SJCRH30 (cell line): ENCODE measurements around the gene C1RL. TPM values are rescaled to one million over a fixed set of nuclear protein-coding genes. Genes with fewer than 3 reads are reported as not detected.
"Not testable (repeated sequence)": the region's sequence is repeated elsewhere in the genome, so short reads cannot be mapped to it uniquely, and the experiment has no call there.

Source experiments
- DNase-seq, 2 experiments: peaks; one replicate each; pipeline ENCODE4 v3.0.0-alpha.2; 2015 to 2020
- H3K27ac ChIP-seq: fragments of 250-450 bp; sonication (Bioruptor Pico); 2 replicates; pipeline ENCODE4 v1.5.1; 2020; ENCODE audit warnings: mild to moderate bottlenecking, moderate library complexity
- H3K27me3 ChIP-seq: fragments of 250-450 bp; sonication (Bioruptor Pico); 2 replicates; pipeline ENCODE4 v1.5.1; 2020; ENCODE audit warnings: mild to moderate bottlenecking, moderate library complexity
- H3K36me3 ChIP-seq: fragments of 250-450 bp; sonication (Bioruptor Pico); 2 replicates; pipeline ENCODE4 v1.5.1; 2020; ENCODE audit warnings: mild to moderate bottlenecking, moderate library complexity
- H3K4me1 ChIP-seq: fragments of 250-450 bp; sonication (Bioruptor Pico); 2 replicates; pipeline ENCODE4 v1.5.1; 2020; ENCODE audit warnings: mild to moderate bottlenecking, moderate library complexity
- H3K4me3 ChIP-seq: fragments of 250-450 bp; sonication (Bioruptor Pico); 2 replicates; pipeline ENCODE4 v1.5.1; 2020; ENCODE audit warnings: mild to moderate bottlenecking, moderate library complexity
- H3K9me3 ChIP-seq: fragments of 250-450 bp; sonication (Bioruptor Pico); replicated peaks from 2 replicates; pipeline ENCODE4 v1.5.1; 2020; ENCODE audit warnings: mild to moderate bottlenecking, moderate library complexity
- total RNA-seq: library from RNA; depleted of rRNA; stranded (reverse); fragments of >200 nt; shearing (Covaris generic); gene quantifications from 2 replicates; pipeline ENCODE4 v1.2.3, GENCODE V29; 2014

Gene C1RL
- total RNA-seq, 1 experiment from 2014 or later: 4.7 TPM

- no peaks in the 10 kb centered on the region for H3K36me3 ChIP-seq
- no peaks in the 10 kb centered on the region for H3K9me3 ChIP-seq
- peaks cover 18% of the 10 kb centered on the region for H3K27me3 ChIP-seq
- H3K4me3 ChIP-seq: no peak overlapping the region
- no peak for DNase-seq
- no peaks in the 10 kb centered on the region for H3K4me1 ChIP-seq
- H3K27ac ChIP-seq: no peak overlapping the region
Observed at GRCh38 chr12:7061138-7061537, 47.9 kb downstream of the C1RL start.

- H3K27ac ChIP-seq: no peak within 1 kb of the TSS
- no peaks in the 10 kb centered on the region for H3K9me3 ChIP-seq
- peak; percentile 10 to 32 for DNase-seq
- H3K27me3 ChIP-seq: peaks cover 18% of the 10 kb centered on the region
- H3K4me3 ChIP-seq: no peak within 1 kb of the TSS
- H3K36me3 ChIP-seq: no peaks in the 10 kb centered on the region
- H3K4me1 ChIP-seq: no peaks in the 10 kb centered on the region
Observed at GRCh38 chr12:7060353-7060954, 48.6 kb downstream of the C1RL start, which contains the start of gene C1S. C1S (plus strand) TSS chr12:7060718; CDS start chr12:7061913, 1,195 bp downstream.

- no peak overlapping the region for H3K27ac ChIP-seq
- no peak for DNase-seq
- H3K4me1 ChIP-seq: no peaks in the 10 kb centered on the region
- peaks cover 20% of the 10 kb centered on the region for H3K27me3 ChIP-seq
- no peaks in the 10 kb centered on the region for H3K9me3 ChIP-seq
- no peaks in the 10 kb centered on the region for H3K36me3 ChIP-seq
- H3K4me3 ChIP-seq: no peak overlapping the region
Observed at GRCh38 chr12:7059780-7060179, 49.2 kb downstream of the C1RL start.

DNA sequence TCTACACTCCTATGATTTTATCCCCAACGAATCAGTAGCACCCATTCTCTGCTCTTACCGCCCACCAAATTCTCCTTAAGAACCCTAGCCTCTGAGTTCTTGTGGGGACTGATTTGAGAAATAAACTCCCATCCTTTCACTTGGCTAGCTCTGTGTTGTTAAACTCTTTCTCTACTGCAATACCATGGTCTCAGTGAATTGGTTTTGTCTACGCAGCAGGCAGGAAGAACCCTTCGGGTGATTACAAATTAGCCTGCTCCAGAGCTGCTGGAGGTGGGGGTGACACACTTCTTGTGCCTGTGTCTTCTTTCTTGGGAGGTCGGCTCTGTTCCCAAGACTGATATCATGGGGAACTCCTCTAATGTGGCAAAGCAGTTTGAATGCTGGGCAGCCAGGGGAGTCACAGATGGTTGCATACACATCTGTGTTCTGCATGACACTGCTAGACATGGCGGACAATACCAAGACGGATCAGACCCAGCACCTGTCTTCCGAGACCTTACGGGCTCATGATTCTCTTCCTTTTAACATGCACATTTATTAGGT is 50.1 kb downstream of the C1RL start:
- no peak for DNase-seq
- Histone ChIP-seq H3K4me1 (no peaks in the 10 kb centered on the region), H3K27ac (no peak overlapping the region), H3K9me3 (no peaks in the 10 kb centered on the region), H3K4me3 (no peak overlapping the region), H3K27me3 (peaks cover 27% of the 10 kb centered on the region), H3K36me3 (no peaks in the 10 kb centered on the region)

- Histone ChIP-seq H3K27ac (no peak overlapping the region), H3K9me3 (no peaks in the 10 kb centered on the region), H3K27me3 (peaks cover 29% of the 10 kb centered on the region), H3K4me1 (no peaks in the 10 kb centered on the region), H3K4me3 (no peak overlapping the region), H3K36me3 (no peaks in the 10 kb centered on the region)
- no peak for DNase-seq
Observed at GRCh38 chr12:7058163-7058845, 50.7 kb downstream of the C1RL start.

GRCh38 chr12:7055736-7056135 is 53.3 kb downstream of the C1RL start:
- DNase-seq, H3K4me3 ChIP-seq, H3K27ac ChIP-seq, H3K9me3 ChIP-seq, H3K4me1 ChIP-seq, H3K36me3 ChIP-seq: not testable (repeated sequence)
- peaks cover 33% of the 10 kb centered on the region for H3K27me3 ChIP-seq

GRCh38 chr12:7054925-7055324 is 54.1 kb downstream of the C1RL start:
- H3K4me1 ChIP-seq: 0 out of 2 replicates have a peak, but pooled peaks cover 2% of the 10 kb centered on the region
- peaks cover 4% of the 10 kb centered on the region; the same call in 1 of the 2 replicates for H3K9me3 ChIP-seq
- H3K27me3 ChIP-seq: peaks cover 27% of the 10 kb centered on the region
- no peaks in the 10 kb centered on the region for H3K36me3 ChIP-seq
- no peak overlapping the region for H3K27ac ChIP-seq
- DNase-seq: no peak
- no peak overlapping the region for H3K4me3 ChIP-seq

- peaks cover 23% of the 10 kb centered on the region for H3K27me3 ChIP-seq
- H3K27ac ChIP-seq, H3K9me3 ChIP-seq, H3K36me3 ChIP-seq, H3K4me1 ChIP-seq, DNase-seq, H3K4me3 ChIP-seq: not testable (repeated sequence)
Observed at GRCh38 chr12:7049973-7050372, 59.0 kb downstream of the C1RL start.

GRCh38 chr12:7049445-7049951 is 59.5 kb downstream of the C1RL start:
- H3K27me3 ChIP-seq: peaks cover 18% of the 10 kb centered on the region
- H3K4me1 ChIP-seq, H3K27ac ChIP-seq, H3K4me3 ChIP-seq, H3K36me3 ChIP-seq, H3K9me3 ChIP-seq, DNase-seq: not testable (repeated sequence)

DNA sequence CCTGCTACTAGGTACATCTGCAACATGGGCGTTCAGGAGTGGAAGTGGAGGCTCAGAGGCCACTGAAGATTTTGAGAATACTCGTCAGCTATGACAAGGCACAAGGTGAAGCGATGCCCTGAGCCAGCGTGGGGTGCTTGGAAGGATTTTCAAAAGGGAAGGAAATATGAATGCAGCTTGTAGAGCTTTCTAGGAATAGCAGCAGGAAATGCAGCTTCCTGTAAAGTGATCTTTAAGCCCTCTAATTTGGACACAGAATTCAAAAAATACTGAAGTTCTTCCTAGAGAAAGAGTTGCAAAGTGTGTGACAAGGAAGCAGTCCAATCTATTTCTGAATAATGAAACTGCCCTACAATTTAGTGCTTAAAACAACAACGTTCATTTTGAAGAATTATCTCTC is 61.7 kb downstream of the C1RL start:
- no peak for DNase-seq
- no peak overlapping the region for H3K27ac ChIP-seq
- H3K4me1 ChIP-seq: 0 out of 2 replicates have a peak, but pooled peaks cover 2% of the 10 kb centered on the region
- peaks cover 3% of the 10 kb centered on the region; the same call in 1 of the 2 replicates for H3K27me3 ChIP-seq
- H3K9me3 ChIP-seq: no peaks in the 10 kb centered on the region; the same call in 1 of the 2 replicates
- H3K36me3 ChIP-seq: no peaks in the 10 kb centered on the region
- no peak overlapping the region for H3K4me3 ChIP-seq

DNA sequence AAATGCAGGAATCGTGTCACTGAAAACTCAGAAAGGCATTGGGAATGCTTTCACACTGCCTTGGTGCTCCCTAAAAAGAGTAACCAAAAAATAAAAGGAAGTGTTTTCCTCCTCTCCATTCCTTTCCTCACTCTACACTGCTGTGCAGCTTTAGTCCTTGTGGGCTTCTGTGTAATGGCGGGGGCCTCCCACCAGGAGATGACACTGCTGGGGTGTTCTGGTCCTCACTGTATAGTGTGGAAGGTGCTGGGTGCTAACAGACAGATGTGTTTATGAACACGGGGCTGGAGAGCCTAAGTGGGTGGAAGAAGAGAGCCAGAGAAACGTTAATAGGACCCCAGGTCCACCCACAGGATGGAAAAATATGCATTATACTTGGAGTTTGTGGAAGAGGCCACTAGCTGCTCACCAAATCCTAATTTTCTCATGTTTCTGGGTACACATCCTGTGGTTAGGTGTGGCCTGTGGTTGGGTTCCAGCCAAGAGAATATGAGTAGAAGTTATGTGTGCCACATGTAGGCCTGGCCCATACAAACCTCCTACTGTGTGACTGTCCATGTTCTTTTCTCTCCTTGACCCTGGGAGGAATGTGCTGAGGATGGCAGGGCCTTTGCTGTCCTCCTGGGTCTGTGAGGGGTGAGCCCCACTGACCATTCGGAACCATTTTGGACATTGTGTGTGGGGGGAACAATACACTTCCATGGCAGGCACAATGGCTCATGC is 62.5 kb downstream of the C1RL start:
- Histone ChIP-seq H3K36me3 (no peaks in the 10 kb centered on the region), H3K9me3 (no peaks in the 10 kb centered on the region; the same call in 1 of the 2 replicates), H3K4me1 (0 out of 2 replicates have a peak, but pooled peaks cover 2% of the 10 kb centered on the region), H3K4me3 (no peak overlapping the region), H3K27me3 (peaks cover 3% of the 10 kb centered on the region; the same call in 1 of the 2 replicates), H3K27ac (no peak overlapping the region)
- no peak for DNase-seq

GRCh38 chr12:7045913-7046312 is 63.1 kb downstream of the C1RL start:
- Histone ChIP-seq H3K27ac (no peak overlapping the region), H3K9me3 (no peaks in the 10 kb centered on the region; the same call in 1 of the 2 replicates), H3K36me3 (no peaks in the 10 kb centered on the region), H3K4me1 (0 out of 2 replicates have a peak, but pooled peaks cover 2% of the 10 kb centered on the region), H3K4me3 (no peak overlapping the region), H3K27me3 (peaks cover 3% of the 10 kb centered on the region; the same call in 1 of the 2 replicates)
- no peak for DNase-seq
